ENCODE data around the gene TMSB15C. TPM values are rescaled to one million over a fixed set of nuclear protein-coding genes. Genes with fewer than 3 reads are reported as not detected.
"Not testable (repeated sequence)": the region's sequence is repeated elsewhere in the genome, so short reads cannot be mapped to it uniquely, and the experiment has no call there.

TMSB15C gene
- 3.9 and 4.9 TPM in 2 replicates for total RNA-seq

DNA sequence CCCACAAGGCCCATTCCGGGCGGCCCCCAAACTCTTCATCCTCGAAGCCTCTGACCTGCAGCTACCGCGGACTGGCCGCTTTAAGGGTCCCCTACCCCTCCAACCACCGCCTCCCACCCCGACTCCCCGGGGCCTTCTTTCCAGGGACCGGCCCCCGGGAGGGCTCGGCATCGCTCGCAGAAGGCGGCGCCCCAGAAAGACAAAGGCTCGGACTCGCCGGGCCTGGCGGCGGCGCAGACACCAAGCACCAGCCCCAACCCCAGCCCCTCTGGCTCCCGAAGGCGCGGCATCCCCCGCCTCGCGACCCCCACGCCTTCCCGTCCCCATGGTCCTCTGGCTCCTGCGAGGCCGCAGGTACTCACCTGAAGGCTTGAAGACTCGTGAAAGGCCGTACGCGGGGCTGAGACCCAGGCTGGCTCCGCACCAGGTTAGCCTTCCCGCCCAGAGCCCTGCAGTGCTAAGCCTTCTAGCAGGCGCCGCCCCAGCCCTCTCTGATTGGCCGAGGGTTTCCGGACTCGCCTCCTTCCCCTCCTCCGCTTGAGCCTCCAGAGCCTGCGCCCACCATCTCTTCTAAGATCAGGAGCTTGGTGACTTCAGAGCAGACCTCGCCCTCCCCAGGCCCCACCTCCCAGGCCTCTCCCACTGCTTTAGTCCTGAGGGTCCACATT, at the start of gene TMSB15C:
Gene TMSB15C (minus strand): TSS at position 459 of the 668 bp plus-strand sequence.
- intact Hi-C loops (cut with micrococcal nuclease): not testable (repeated sequence)

DNA sequence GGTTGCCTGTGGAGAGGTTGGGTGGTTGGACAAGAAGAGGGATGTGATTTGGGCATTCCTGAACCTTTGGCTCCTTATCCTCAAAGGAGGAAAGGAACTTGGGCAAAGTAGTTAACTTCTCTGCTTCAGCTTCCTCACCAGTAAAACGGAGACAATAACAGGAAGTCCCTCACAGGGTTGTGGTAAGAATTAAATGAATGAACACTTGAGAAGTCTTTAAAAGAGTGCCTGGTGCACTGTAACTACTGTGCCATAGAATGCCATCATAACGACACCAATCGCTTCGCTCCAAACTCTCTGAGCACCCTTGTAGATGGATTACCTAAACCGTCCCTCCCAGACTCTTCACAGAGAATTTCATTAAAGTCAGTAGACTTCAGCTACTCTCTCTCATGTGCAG, 46.8 kb upstream of the TMSB15C start:
- intact Hi-C loops (cut with micrococcal nuclease): no loop called here

DNA sequence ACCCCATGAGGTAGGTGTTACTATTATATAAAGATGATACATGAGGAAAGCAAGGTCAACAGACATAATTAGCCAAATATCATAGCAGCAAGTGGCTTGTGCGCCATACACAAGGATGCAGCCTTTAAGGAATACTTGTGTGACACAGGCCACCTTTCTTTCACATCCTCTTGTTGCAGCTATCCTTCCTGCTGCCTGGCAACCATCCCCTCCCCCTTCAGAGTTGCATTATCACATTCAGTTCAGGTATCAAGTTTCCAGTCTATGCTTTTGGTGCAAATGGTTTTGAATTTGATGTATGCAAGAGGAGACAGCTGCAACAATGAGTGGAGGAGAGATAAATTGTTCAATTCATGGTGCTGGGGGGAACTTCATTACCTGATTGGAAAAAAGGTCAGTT, 42.7 kb upstream of the TMSB15C start:
- intact Hi-C loops (cut with micrococcal nuclease): no loop called here

DNA sequence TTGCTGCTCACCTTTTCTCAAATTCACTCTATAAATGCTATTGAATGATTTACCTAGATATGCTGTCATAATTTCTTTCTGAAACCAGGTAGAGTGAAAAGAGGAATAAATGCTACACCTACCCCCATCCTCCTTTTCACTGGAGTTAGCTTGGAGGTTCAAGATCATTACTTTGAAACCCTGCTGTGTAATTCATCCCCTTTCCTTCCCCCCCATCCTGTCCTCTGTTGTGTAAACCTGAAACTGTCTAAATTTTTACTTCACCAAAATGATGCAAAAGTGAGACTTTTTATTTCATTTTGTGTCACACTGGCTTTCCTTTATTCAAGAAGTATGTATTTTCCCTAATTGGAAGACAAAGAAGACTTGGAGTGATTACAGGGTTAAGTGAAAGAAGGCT, 41.7 kb upstream of the TMSB15C start:
- intact Hi-C loops (cut with micrococcal nuclease): no loop called here

DNA sequence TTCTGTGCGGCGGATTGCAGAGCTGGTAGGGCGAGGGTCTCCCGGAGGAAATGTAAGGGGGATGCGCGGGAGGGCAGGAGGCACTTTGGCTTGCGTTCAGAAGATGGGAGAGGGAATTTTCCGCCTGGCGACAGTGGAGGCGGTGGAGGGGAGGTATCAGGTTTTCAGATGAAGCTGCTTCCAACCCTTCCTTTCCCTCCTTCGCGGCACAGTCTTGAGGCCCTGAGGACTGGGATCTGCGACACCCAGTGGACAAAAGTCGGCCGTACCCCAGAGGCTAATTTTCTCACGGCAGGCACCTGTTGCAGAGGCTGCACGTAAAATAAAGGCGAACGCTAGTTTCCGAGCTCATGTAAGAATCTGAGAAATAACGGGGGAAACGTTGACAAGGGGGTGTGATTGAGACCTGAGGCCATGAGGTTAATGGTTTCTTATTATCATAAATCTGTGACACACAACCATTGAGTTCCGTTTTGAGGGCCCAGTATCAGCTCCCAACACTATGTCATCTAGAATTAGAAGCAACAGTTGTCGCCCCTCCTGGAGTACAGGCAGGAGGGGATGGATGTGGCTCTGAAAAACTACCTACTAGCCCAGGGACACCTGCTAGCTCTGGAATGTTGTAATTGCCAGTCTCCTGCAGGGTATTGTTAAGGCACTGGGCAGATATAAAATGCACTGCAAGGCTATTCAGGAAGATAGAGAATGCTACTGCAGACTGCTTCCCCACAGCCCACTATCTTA, 37.4 kb upstream of the TMSB15C start:
- intact Hi-C loops (cut with micrococcal nuclease): loop anchor here (1.0 kb wide), 2 partner anchors 15 to 43 kb away; no protein-coding TSS in a partner anchor

DNA sequence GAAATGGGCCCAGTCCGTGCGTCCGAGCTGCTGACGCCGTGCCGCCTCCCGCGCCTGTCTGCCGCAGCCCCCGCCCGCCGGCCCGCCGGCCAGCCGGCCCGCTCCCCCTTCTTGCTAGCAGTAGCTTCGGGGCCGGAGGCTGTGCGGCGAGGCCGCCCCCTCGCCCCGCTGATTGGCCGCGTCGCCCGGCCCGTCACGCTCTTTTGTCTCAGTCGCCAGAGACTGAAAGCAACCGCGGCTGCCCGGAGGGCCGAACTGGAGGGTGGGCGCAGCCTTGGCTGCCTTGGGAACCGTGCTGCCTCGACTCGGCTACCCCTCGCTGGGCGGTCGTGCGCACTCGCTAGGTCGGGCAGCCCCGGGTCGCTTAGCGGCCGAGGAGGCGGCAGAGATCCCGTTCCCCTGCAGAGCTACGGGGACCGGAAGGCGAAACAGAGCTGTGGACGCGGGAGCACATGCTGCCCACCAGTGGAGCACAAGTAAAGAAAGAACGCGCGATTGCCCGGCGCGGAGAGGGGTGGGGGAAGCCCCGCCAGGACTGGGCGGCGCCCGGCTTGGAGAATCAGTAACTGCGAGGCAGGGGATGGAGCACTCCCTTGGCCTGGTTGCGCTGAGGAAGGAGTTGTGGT, 36.4 kb upstream of the TMSB15C start, which contains the start of gene ZCCHC18:
Gene ZCCHC18 (plus strand): TSS at position 198 of the 626 bp plus-strand sequence. CDS start 1,589 bp downstream, outside the sequence.
- intact Hi-C loops (cut with micrococcal nuclease): no loop called here

DNA sequence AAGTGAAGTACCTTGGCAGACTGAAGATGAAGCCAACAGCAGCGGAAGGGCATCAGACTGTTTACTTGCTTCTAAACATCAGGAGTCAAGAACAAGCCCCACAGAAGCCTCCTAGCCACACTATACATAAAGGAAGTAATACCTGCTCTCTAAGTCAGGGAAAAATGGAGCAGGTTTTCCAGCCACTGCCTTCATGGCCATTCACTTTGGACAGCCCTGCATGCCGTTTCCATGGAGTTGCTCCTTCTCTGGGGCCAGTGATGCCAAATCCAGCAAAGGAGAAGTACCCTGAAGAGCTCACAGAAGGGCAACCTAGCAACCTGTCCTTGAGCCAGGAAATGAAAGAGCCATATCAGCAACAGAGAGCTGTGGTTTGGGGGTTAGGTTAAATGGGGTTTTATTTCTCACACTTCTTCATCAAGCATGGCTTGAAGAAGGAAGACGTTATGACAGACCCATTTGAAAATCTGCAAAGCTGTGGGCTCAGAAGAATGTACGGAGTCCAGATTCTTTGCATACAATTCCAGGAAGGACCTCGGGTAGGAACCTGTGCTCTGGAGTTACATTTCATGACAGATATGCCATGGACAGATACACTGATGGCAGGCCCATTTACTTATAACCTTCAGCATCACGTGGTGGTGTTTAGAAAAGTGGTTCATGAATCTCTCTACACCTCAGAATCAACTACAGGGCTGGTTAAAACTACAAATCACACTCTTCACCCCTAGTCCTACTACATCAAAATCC, 34.6 kb upstream of the TMSB15C start:
- intact Hi-C loops (cut with micrococcal nuclease): not testable (repeated sequence)

DNA sequence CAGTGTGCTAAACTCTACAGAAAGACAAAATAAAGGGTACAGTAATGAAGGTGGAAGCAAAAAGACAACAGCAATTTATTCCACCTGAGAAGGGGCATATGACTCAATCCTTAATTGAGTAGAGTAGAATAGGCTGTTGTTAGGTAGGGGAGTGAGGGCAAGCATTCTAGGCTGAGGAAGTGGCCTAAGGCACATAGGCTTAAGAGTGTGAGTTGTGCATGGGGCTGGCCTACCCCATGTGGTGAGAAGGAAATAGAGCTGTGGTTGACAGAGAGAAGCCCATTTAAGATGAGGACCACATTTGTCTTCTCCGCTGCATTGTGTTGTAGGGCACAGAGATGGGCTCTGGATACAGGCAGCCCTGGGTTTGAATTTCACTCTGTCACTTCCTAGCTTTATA, 32.9 kb upstream of the TMSB15C start:
- intact Hi-C loops (cut with micrococcal nuclease): no loop called here

DNA sequence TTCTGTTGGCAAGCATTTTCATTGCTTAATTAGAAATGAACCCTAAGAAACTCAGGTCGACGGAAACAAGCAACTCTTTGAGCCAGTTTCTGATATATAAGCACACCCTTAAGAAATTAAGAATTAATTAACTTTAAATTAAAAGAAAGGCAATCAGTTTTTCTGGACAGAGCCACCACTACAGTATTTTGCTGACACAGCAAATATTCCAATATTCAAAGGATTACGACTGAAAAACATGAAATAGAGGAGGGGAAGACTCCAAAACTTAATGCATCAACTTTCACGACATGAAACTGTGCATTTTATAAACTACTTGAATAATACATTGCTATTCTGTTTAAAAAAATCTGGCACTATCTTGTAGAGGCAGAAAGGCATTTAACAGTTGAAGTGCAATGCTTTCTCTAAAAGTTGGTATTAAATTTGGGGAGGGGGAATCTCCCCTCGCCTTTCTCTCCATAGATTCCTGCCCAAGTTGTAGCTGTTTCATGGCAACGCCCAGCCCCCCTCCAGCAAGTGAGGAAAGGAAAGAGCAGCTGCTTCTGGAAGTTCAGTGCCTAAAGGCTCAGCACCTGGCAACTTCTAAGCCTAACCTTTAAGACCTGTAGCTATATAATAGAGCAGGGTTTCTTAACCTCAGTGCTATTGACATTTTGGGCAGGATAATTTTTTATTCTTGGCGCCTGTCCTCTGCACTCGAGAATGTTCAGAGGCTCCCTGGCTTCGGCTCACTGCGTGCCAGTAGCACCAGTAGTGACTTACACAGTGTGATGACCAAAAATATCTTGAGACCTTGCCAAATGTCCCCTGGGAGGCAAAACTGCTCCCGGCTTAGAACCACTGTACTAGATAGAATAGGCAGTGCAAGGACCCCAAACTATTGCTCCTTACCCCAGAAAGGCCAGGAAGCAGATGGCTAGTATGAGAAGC, 29.6 kb upstream of the TMSB15C start:
- intact Hi-C loops (cut with micrococcal nuclease): no loop called here

DNA sequence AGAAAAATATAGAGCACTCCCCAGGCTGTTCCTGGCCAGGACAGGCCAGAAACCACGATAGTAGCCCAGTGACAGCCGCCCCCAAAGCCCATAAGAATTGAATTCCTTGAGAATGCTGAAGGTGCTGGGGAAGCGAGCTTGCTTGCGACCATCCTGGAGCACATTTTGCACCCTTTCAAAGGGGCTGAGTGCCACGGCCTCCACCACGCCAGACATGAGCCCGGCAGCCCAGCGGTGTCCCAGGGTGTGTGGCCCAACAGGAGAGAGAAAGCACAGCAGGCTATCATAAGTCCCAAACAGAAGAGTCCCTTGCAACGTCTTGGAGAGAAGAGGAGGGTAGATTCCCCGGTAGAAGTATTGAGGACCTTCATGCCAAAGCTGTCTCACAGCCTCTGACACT, 28.6 kb upstream of the TMSB15C start:
- intact Hi-C loops (cut with micrococcal nuclease): no loop called here

DNA sequence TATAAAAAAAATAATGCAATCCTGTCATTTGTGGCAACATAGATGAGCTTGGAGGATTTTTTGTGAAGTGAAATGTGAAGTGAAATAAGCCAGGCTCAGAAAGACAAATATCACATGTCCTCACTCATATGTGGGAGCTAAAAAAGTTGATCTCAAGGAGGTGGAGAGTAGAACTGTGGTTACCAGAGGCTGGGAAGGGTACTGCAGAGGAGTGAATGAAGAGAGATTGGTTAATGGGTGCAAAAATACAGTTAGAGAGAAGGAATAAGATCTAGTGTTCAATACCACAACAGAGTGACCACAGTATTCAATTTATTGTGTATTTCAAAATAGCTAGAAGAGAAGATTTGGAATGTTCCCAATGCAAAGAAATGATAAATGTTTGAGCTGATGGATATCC, 22.9 kb upstream of the TMSB15C start:
- intact Hi-C loops (cut with micrococcal nuclease): loop anchor here (1.0 kb wide), 2 partner anchors 14 to 37 kb away; no protein-coding TSS in a partner anchor

DNA sequence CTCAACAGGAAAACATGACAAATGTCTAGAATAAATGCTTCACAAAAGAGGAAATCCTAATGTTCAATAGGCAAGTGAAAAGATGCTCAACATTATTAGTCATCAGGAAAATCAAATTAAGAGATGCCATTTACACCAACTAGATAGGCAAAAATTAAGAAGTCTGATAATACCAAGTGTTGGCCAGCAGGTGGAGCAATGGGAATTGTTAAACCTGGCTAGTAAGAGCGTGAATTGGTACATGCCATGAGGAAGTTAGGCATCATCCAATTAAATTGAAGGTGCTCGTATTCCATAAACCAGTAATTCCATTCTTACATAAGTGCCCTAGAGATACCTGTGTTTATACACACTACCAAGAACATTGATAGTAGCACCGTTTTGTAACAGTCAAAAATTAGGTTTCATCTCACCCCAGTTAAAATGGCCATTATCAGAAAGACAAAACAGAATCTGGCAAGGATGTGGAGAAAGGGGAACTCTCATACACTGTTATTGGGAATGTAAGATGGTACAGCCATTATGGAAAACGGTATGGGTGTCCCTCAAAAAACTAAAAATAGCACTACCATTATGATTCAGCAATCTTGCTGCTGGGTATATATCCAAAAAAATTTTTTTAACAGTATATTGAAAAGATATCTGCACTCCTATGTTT, 22.2 kb upstream of the TMSB15C start:
- intact Hi-C loops (cut with micrococcal nuclease): loop anchor here (1.0 kb wide), 2 partner anchors 15 to 38 kb away; no protein-coding TSS in a partner anchor

DNA sequence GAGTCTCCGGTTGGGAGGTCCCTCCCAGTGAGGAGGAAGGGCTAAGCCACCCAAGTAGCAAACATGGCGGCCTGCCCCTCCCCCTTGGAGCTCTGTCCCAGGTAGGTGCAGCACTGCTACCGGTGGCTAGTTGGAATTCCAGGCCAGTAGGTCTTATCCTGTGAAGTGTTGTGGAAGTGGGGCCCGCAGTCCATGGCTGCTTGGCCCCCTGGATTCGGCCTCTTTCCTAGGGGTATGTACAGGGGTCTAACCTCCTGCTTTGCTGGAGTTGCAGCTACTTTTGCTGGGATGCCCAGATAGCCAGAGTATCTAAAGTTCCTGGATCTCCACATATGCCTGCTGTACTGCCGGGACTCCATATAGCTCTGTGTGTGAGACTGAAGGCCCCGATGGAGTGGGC, 9.9 kb upstream of the TMSB15C start:
- intact Hi-C loops (cut with micrococcal nuclease): no loop called here

DNA sequence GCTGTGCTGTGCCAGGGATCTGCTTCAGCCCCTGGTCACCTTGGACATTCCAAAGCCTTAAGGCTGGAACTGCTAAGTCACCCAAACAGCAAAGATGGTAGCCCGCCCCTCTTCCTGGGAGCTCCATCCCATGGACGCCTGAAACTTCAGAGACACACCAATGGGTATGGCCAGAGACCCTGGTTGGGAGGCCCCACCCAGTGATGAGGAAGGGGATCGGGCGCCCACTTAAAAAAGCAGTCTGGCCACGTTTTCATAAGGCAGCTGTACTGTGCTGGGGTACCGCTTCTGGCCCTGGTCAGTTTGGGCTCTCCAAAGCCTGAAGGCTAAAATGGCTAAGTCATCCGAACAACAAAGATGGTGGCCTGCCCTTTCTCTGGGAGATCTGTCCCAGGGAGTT, 9.4 kb upstream of the TMSB15C start:
- intact Hi-C loops (cut with micrococcal nuclease): no loop called here

DNA sequence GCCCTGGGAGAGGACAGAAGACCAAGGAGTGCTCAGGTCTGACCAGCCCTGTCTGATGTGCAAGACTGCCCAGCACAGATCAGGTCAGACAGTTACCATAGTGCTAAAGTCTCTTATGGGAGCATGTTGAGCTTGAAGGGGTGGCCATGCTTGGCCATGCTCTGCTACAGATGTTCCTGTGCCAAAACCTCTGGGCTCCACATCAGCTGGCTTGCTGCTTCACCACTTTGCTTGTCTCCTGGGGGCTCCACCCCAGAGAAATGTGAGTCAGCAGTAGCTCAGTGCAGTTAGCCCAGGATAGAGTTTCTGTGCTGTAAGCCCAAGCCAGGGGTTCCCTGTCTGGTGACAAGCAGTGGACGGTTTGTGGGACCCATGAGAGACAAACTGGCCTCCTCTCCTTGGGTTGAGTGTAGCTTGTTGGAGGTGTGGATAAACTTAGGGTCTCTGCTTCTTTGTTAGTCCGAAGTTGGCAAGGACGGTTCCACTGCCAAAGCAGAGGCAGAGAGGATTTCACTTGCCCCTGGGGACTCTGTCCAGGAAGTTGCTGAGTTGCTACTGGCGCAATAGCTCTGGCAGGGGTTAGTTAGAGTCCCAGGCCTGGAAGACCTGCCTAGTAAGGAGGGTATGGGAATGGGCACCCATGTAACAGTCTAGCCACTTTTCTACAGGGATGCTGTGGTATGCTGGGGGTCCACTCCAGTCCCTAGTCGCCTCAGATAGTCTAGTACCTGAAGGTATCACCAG, 8.7 kb upstream of the TMSB15C start:
- intact Hi-C loops (cut with micrococcal nuclease): no loop called here

DNA sequence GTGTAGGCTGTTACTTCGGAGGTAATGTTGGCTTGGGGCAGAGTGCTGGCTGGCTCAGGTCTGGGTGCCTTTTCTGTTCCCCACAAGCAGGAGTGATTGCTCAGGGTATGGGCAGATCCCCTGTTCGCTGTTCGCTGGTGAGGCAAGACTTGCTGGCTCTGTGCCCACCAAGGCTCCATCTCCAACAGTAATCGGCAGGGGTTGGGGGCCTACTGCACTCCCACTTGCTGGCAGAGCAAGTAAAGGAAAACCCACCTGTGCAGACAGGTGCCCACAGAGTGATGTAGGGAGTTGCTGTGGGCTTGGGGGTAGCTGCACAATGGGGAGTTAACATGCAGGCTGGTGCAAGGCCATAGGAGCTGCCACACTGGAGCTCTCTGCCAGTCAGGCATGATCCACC, 8.0 kb upstream of the TMSB15C start:
- intact Hi-C loops (cut with micrococcal nuclease): no loop called here

DNA sequence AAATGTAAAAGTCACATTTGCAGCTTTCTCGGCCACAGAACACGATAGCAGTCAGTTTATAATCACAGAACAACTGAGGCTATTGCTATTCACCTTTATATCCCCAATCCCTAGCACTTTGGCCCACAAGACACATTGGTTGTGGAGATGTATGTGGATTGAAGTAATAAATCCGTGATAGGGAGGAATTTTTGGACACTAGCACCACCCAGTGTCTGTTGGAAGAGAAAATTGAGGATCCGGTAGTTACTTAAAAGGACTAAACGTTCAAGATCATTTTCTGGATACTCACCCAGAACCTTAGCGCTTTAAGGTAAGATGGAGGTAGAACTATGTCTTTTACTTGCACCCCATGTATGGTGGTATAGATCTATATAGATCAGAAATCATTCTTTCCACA, 1.8 kb upstream of the TMSB15C start:
- intact Hi-C loops (cut with micrococcal nuclease): not testable (repeated sequence)

DNA sequence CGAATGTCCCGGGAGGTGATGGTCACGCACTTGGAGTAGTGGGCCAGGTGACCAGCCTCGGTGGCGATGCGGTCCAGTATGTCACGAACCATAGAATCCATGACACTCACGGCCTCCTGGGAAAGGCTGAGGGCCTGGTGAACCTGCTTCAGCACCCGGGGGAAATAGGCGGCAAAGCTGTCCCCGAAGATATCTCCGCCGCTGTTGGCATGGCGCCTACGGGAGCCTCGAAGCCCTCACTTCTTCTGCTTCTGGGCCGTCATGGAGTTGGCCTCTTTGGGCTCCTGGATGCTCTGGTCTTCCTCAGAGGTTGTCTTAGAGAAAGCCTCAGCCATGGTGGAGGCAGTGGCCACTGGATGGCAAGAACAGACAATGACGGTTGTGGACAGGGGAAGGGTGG, 13.4 kb downstream of the TMSB15C start:
- intact Hi-C loops (cut with micrococcal nuclease): not testable (repeated sequence)

DNA sequence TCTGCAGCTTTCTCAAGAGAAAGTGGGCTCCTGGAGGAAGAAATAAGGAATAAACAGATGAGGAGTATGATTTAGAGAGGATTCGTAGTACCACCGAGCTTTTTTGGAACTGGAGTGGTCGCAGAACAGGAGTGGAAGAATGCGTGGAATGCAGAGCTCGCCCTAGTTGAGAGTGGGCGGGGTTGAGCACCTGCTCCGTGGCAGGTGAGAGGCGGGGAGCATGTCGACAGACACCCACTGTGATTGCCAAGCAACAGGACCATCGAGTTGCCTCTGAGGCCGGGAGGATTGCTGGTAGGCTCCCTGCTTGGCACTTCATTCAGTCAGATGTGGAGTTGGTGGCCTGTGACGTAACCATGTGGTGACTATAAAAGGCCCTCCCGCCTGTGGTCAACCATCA, 21.1 kb downstream of the TMSB15C start:
- intact Hi-C loops (cut with micrococcal nuclease): not testable (repeated sequence)

Measured in T-helper 2 cell treated with Interferon-gamma antibody and Interleukin-4, amounts not matched to agents 100 ng/mL and 5 ng/mL, for 36 hours (primary cell).